CD4-positive, CD25-positive, alpha-beta regulatory T cell (primary cell): ENCODE results near the gene CD3G. TPM values are rescaled to one million over a fixed set of nuclear protein-coding genes. Genes with fewer than 3 reads are reported as not detected.

ENCODE experiments used
- ATAC-seq, 2 donors: fragments of 150-1000 bp; cut with Tn5 transposase; one replicate each; pipeline ENCODE4 v1.10.0; 2021; ENCODE audit warnings: low read depth in 2 of 2, moderate number of reproducible peaks in 2 of 2, moderate library complexity in 1 of 2
- DNase-seq, 3 donors: peaks; one replicate each; pipeline versions ENCODE4 v3.0.0 to v3.0.0-alpha.2; 2012 to 2022; ENCODE audit warnings: mixed read lengths in 1 of 3
- H3K27ac ChIP-seq: one replicate; pipeline ENCODE4 v1.7.0; 2013; ENCODE audit warnings: mild to moderate bottlenecking, low read length; ENCODE audit not compliant: insufficient read depth, poor library complexity, severe bottlenecking
- H3K27me3 ChIP-seq: one replicate; pipeline ENCODE4 v1.7.0; 2013; ENCODE audit warnings: low read length; ENCODE audit not compliant: control insufficient read depth, insufficient read depth
- H3K36me3 ChIP-seq: one replicate; pipeline ENCODE4 v1.7.0; 2013; ENCODE audit warnings: mild to moderate bottlenecking, low read length, moderate library complexity; ENCODE audit not compliant: control insufficient read depth, insufficient read depth
- H3K4me1 ChIP-seq: 2 replicates; pipeline ENCODE4 v1.7.0; 2013; ENCODE audit warnings: mild to moderate bottlenecking, low read length; ENCODE audit not compliant: insufficient read depth, control insufficient read depth, poor library complexity, severe bottlenecking
- H3K4me3 ChIP-seq: one replicate; pipeline ENCODE4 v1.7.0; 2013; ENCODE audit warnings: low read depth, mild to moderate bottlenecking, low read length, moderate library complexity
- H3K9me3 ChIP-seq, 2 experiments: 1 replicate in 1 of 2; 2 replicates in 1 of 2; pipeline ENCODE4 v1.7.0; 2013; ENCODE audit warnings: low read length in 2 of 2, mild to moderate bottlenecking in 1 of 2, moderate library complexity in 1 of 2; ENCODE audit not compliant: control insufficient read depth in 2 of 2
- H3K27ac Mint-ChIP-seq, 3 donors: one replicate each; pipeline ENCODE4 v1.8.0; 2020 to 2022; ENCODE audit warnings: mild to moderate bottlenecking in 3 of 3, mixed read lengths in 3 of 3, moderate library complexity in 2 of 3
- H3K27me3 Mint-ChIP-seq: one replicate; pipeline ENCODE4 v1.8.0; 2022; ENCODE audit warnings: mild to moderate bottlenecking, mixed read lengths
- H3K36me3 Mint-ChIP-seq: one replicate; pipeline ENCODE4 v1.8.0; 2020; ENCODE audit warnings: mixed read lengths
- H3K4me1 Mint-ChIP-seq, 4 donors: one replicate each; pipeline ENCODE4 v1.8.0; 2020 to 2022; ENCODE audit warnings: mixed read lengths in 4 of 4, mild to moderate bottlenecking in 1 of 4
- H3K4me3 Mint-ChIP-seq, 4 donors: one replicate each; pipeline ENCODE4 v1.8.0; 2020 to 2022; ENCODE audit warnings: mild to moderate bottlenecking in 4 of 4, mixed read lengths in 4 of 4, moderate library complexity in 3 of 4
- H3K9me3 Mint-ChIP-seq, 7 donors: one replicate each; pipeline ENCODE4 v1.8.0; 2020 to 2022; ENCODE audit warnings: mixed read lengths in 7 of 7, mild to moderate bottlenecking in 3 of 7, moderate library complexity in 2 of 7
- polyA plus RNA-seq, 4 donors: library from polyadenylated mRNA; unstranded; fragments of 300-500 nt; fragmentation: Illumina TruSeq; gene quantifications; one replicate each; pipeline ENCODE4 v1.2.3, GENCODE V29; 2021
- total RNA-seq: library from RNA; stranded (reverse); gene quantifications from one replicate; pipeline ENCODE4 v1.2.3, GENCODE V29; 2022

CD3G gene
- total and polyA plus RNA-seq, 5 donors from 2014 or later: 196 to 477 (median 416) TPM

GRCh38 chr11:118364956-118365615, 20.9 kb downstream of the CD3G start:
- Mint-ChIP-seq H3K4me1 (peaks cover 9 to 45% (median 32%) of the 10 kb centered on the region in 4 donors), H3K36me3 (peaks cover 35% of the 10 kb centered on the region)
- H3K36me3 ChIP-seq: peaks cover 55% of the 10 kb centered on the region

GRCh38 chr11:118366287-118366686, 22.1 kb downstream of the CD3G start:
- Mint-ChIP-seq H3K27me3 (no peaks in the 10 kb centered on the region), H3K4me3 (peak overlapping the region in 1 of 4 donors; percentile 65), H3K27ac (peak overlapping the region in 1 of 3 donors; percentile 17), H3K9me3 (no peaks in the 10 kb centered on the region), H3K4me1 (peaks cover 5 to 34% (median 26%) of the 10 kb centered on the region in 4 donors), H3K36me3 (peaks cover 43% of the 10 kb centered on the region)
- peaks cover 67% of the 10 kb centered on the region for H3K36me3 ChIP-seq
- peaks cover 14% of the 10 kb centered on the region for H3K4me1 ChIP-seq
- ATAC-seq (no peak), DNase-seq (no peak)
- no peak overlapping the region for H3K4me3 ChIP-seq
- H3K9me3 ChIP-seq: no peaks in the 10 kb centered on the region
- H3K27me3 ChIP-seq: no peaks in the 10 kb centered on the region
- no peak overlapping the region for H3K27ac ChIP-seq

More at GRCh38 chr11:118364956-118365615, 20.9 kb downstream of the CD3G start:
- peak overlapping the region in 1 of 4 donors; percentile 32 for H3K4me3 Mint-ChIP-seq
- H3K27me3 Mint-ChIP-seq: no peaks in the 10 kb centered on the region
- DNase-seq (no peak), ATAC-seq (no peak)
- Histone ChIP-seq H3K27ac (no peak overlapping the region), H3K27me3 (no peaks in the 10 kb centered on the region), H3K9me3 (no peaks in the 10 kb centered on the region), H3K4me1 (peaks cover 26% of the 10 kb centered on the region), H3K4me3 (no peak overlapping the region)
- peak overlapping the region in 1 of 3 donors; percentile 32 for H3K27ac Mint-ChIP-seq
- no peaks in the 10 kb centered on the region for H3K9me3 Mint-ChIP-seq

GRCh38 chr11:118370774-118371173, 26.6 kb downstream of the CD3G start:
- Histone ChIP-seq H3K27ac (no peak overlapping the region), H3K27me3 (no peaks in the 10 kb centered on the region), H3K36me3 (peaks cover 90% of the 10 kb centered on the region), H3K4me1 (no peaks in the 10 kb centered on the region), H3K4me3 (no peak overlapping the region), H3K9me3 (no peaks in the 10 kb centered on the region)
- Mint-ChIP-seq H3K27ac (no peak overlapping the region), H3K27me3 (no peaks in the 10 kb centered on the region), H3K9me3 (no peaks in the 10 kb centered on the region), H3K4me1 (peaks cover 0 to 5% (median 3%) of the 10 kb centered on the region in 4 donors), H3K4me3 (no peak overlapping the region), H3K36me3 (peaks cover 72% of the 10 kb centered on the region)
- DNase-seq (no peak), ATAC-seq (no peak)

GRCh38 chr11:118373263-118373662, 29.1 kb downstream of the CD3G start:
- Mint-ChIP-seq H3K27ac (no peak overlapping the region), H3K36me3 (peaks cover 76% of the 10 kb centered on the region), H3K9me3 (no peaks in the 10 kb centered on the region), H3K27me3 (no peaks in the 10 kb centered on the region), H3K4me3 (no peak overlapping the region), H3K4me1 (peaks cover 0 to 6% (median 2%) of the 10 kb centered on the region in 4 donors)
- DNase-seq (no peak), ATAC-seq (no peak)
- peaks cover 92% of the 10 kb centered on the region for H3K36me3 ChIP-seq
- no peaks in the 10 kb centered on the region for H3K9me3 ChIP-seq
- H3K27me3 ChIP-seq: no peaks in the 10 kb centered on the region
- H3K27ac ChIP-seq: no peak overlapping the region
- no peaks in the 10 kb centered on the region for H3K4me1 ChIP-seq
- H3K4me3 ChIP-seq: no peak overlapping the region

GRCh38 chr11:118373871-118374270, 29.7 kb downstream of the CD3G start:
- Mint-ChIP-seq H3K36me3 (peaks cover 74% of the 10 kb centered on the region), H3K27me3 (no peaks in the 10 kb centered on the region), H3K9me3 (no peaks in the 10 kb centered on the region), H3K4me1 (peaks cover 0 to 6% (median 2%) of the 10 kb centered on the region in 4 donors), H3K4me3 (no peak overlapping the region), H3K27ac (peak overlapping the region in 1 of 3 donors; percentile 46)
- Histone ChIP-seq H3K4me3 (no peak overlapping the region), H3K27ac (no peak overlapping the region), H3K9me3 (no peaks in the 10 kb centered on the region), H3K36me3 (peaks cover 92% of the 10 kb centered on the region), H3K27me3 (no peaks in the 10 kb centered on the region), H3K4me1 (no peaks in the 10 kb centered on the region)
- ATAC-seq (no peak), DNase-seq (no peak)

GRCh38 chr11:118374729-118375128, 30.6 kb downstream of the CD3G start:
- ATAC-seq (no peak), DNase-seq (no peak)
- Mint-ChIP-seq H3K27ac (no peak overlapping the region), H3K27me3 (no peaks in the 10 kb centered on the region), H3K9me3 (no peaks in the 10 kb centered on the region), H3K36me3 (peaks cover 72% of the 10 kb centered on the region), H3K4me1 (peaks cover 0 to 6% (median 2%) of the 10 kb centered on the region in 4 donors), H3K4me3 (no peak overlapping the region)
- H3K27me3 ChIP-seq: no peaks in the 10 kb centered on the region
- H3K27ac ChIP-seq: no peak overlapping the region
- H3K9me3 ChIP-seq: no peaks in the 10 kb centered on the region
- peaks cover 92% of the 10 kb centered on the region for H3K36me3 ChIP-seq
- no peaks in the 10 kb centered on the region for H3K4me1 ChIP-seq
- no peak overlapping the region for H3K4me3 ChIP-seq

- Mint-ChIP-seq H3K36me3 (peaks cover 64% of the 10 kb centered on the region), H3K9me3 (no peaks in the 10 kb centered on the region), H3K4me1 (peaks cover 0 to 6% (median 2%) of the 10 kb centered on the region in 4 donors), H3K27ac (peak overlapping the region; percentile 17 to 49 (median 32)), H3K4me3 (no peak overlapping the region), H3K27me3 (no peaks in the 10 kb centered on the region)
- no peaks in the 10 kb centered on the region for H3K4me1 ChIP-seq
- peaks cover 93% of the 10 kb centered on the region for H3K36me3 ChIP-seq
- no peaks in the 10 kb centered on the region for H3K27me3 ChIP-seq
- no peak overlapping the region for H3K4me3 ChIP-seq
- DNase-seq (no peak), ATAC-seq (no peak)
- no peak overlapping the region for H3K27ac ChIP-seq
- H3K9me3 ChIP-seq: no peaks in the 10 kb centered on the region
These were observed 31.8 kb downstream of the CD3G start for GRCh38 chr11:118375978-118376377.

GRCh38 chr11:118379497-118379896, 35.4 kb downstream of the CD3G start:
- peaks cover 43% of the 10 kb centered on the region for H3K36me3 Mint-ChIP-seq
- H3K9me3 Mint-ChIP-seq: no peaks in the 10 kb centered on the region

More at GRCh38 chr11:118379497-118379896, 35.4 kb downstream of the CD3G start:
- Histone ChIP-seq H3K27me3 (no peaks in the 10 kb centered on the region), H3K27ac (no peak overlapping the region), H3K4me3 (no peak overlapping the region), H3K9me3 (no peaks in the 10 kb centered on the region), H3K4me1 (no peaks in the 10 kb centered on the region), H3K36me3 (peaks cover 94% of the 10 kb centered on the region)
- DNase-seq (no peak), ATAC-seq (no peak)
- Mint-ChIP-seq H3K27ac (peak overlapping the region in 1 of 3 donors; percentile 20), H3K27me3 (no peaks in the 10 kb centered on the region), H3K4me3 (no peak overlapping the region), H3K4me1 (peaks cover 0 to 4% (median 0%) of the 10 kb centered on the region in 4 donors)
